Measurements from ENCODE around the gene TMEM184B.

DNA sequence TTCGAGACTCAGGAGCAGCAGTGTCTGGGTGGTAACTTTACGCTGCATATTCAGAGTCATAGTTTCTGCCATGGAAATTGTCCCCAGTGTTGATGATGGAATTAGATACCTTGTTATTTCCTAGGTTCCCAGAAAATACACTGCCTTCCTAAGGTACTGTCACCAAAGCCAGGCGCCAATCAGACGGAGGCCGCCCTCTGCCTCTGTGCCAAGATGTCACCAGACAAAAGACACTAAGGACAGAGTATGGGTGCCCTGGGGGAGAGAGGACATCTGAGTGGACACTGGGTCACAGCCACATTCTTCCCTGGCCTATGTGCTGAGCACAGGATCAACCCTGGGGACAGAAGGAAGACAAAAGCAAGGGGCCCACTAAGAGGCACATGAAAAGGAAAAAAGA lies 102.3 kb downstream of the TMEM184B start:
- TF ChIP-seq POLR2A (IDR thresholded peaks at IDR 0.05): no peak
- TF ChIP-seq CTCF (IDR thresholded peaks at IDR 0.05): no peak
- no peak for TF ChIP-seq POLR2AphosphoS5 (IDR thresholded peaks at IDR 0.05)
